Ishikawa (cell line): ENCODE data around the gene MRPS6.

Experiments
- CEBPB ChIP-seq: IDR thresholded peaks from 2 replicates; pipeline ENCODE4 v1.6.1; 2012
- EP300 ChIP-seq: IDR thresholded peaks from 2 replicates; pipeline ENCODE4 v1.6.1; 2012; ENCODE audit warnings: borderline replicate concordance
- FOXM1 ChIP-seq: IDR thresholded peaks from 2 replicates; pipeline ENCODE4 v1.6.1; 2012; ENCODE audit warnings: low read depth, borderline replicate concordance
- NFIC ChIP-seq: IDR thresholded peaks from 2 replicates; pipeline ENCODE4 v1.6.1; 2012
- TAF1 ChIP-seq: IDR thresholded peaks from 2 replicates; pipeline ENCODE4 v1.6.1; 2012; ENCODE audit warnings: low read depth, mild to moderate bottlenecking
- USF1 ChIP-seq: IDR thresholded peaks from 2 replicates; pipeline ENCODE4 v1.6.1; 2012
- YY1 ChIP-seq: IDR thresholded peaks from 2 replicates; pipeline ENCODE4 v1.6.1; 2012; ENCODE audit warnings: low read depth

- TF ChIP-seq YY1 = no peak
- TF ChIP-seq EP300 = no peak
- TF ChIP-seq USF1 = no peak
- TF ChIP-seq NFIC = no peak
- TF ChIP-seq FOXM1 = no peak
- no peak for TF ChIP-seq TAF1
- no peak for TF ChIP-seq CEBPB
Measured at GRCh38 chr21:34080710-34081109, 7.3 kb downstream of the MRPS6 start.
